Activated CD8-positive, alpha-beta memory T cell treated with anti-CD3 and anti-CD28 coated beads for 48 hours (primary cell): ENCODE results near the gene ARF6.

Source experiments
- DNase-seq, 3 experiments: peaks; one replicate each; pipeline ENCODE4 v3.0.0-alpha.2; 2020; ENCODE audit warnings: low read depth in 2 of 3, low spot score in 2 of 3

ARF6 gene

DNA sequence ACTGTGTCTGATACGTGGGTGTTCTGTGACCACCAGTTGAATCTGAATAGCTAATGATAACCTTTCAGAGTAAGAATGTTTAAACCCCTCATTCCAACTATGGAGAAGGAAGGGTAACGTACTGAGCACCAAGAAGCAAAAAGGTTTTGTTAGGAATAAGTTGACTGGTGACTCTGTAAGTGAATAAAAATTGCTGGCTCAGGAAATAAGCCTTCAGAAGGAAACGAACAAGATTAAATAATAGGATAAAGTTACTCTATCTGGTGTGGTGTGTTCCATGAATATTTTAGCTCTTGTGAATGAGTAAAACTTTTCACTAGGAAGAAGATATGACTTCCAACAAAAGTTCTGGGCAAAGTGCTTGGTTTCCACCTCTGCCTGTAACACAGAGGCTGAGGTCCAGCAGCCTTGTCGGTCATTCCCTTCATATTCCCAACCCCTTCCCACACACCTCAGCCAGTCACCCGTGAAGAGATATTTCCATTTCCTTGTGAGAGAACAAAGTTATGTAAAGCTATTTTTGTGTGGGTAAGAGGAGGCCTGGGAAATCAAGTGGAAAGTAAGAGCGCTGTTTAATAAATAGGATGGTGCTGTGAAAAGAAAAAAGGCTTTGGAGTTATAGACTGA, 47.1 kb downstream of the ARF6 start:
- no peak for DNase-seq

DNA sequence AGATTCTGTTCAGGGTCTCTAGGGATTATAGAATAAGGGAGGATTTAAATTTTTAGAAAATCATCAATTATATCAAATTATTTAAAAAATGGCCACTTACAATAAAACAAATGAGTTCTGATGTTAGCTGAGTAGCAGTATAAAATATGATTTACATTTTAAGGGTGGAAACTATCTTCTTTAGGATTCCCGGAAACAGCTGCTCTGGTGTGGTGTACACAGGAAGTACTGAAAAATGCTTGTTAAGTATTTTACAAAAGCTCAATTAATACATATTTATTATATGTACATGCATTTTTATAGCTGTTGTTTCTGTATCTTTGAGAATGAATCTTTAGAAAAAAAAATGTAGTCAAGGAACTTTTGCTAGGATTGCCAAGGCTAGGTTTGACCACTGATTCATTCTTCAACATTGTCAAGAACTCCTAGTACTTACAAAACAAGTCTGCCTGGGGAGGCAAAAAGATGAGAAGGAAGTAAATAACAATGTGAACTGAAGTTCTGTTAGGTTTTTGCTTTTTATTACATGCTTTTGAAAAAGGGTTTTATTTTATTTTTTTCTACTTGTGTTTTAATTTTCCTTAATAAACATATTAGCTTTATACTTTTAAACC, 48.0 kb downstream of the ARF6 start:
- no peak for DNase-seq

DNA sequence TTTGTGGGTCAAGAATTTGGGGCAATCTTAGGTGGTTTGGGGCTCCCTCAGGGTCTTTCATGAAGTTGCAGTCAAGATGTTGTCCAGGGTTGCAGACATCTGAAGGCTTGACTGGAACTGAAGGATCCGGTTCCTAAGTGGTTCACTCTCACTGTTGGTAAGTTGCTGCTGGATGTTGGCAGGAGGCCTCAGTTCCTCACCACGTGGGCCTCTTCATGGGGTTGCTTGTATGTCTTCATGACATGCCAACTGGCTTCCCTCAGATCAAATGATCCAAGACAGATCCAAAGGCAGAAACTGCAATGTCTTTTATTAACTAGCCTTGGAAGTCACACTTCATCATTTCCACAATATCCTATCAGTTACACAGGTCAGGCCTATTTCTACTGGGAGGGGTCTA, 49.2 kb downstream of the ARF6 start:
- no peak for DNase-seq

- no peak for DNase-seq
Measured at GRCh38 chr14:49944501-49944900, 51.6 kb downstream of the ARF6 start.

GRCh38 chr14:49945448-49946319, 52.8 kb downstream of the ARF6 start:
- DNase-seq, result no peak
